HepG2 (cell line): ENCODE data around the gene LYPD6B. TPM values are rescaled to one million over a fixed set of nuclear protein-coding genes. Genes with fewer than 3 reads are reported as not detected.

Experiments used
- GABPA ChIP-seq, 2 experiments: IDR thresholded peaks; 2 replicates each; pipeline ENCODE4 v1.6.1; 2011 to 2016; ENCODE audit warnings: low read depth in 2 of 2, low read length in 1 of 2, missing biosample characterization in 1 of 2, missing genetic modification characterization in 1 of 2
- HNRNPUL1 ChIP-seq: fragments of 200-400 bp; formaldehyde crosslinking; IDR thresholded peaks from 2 replicates; pipeline ENCODE4 v1.6.1; 2017; ENCODE audit warnings: low read depth, mild to moderate bottlenecking, low read length, moderate library complexity
- HOXD1 ChIP-seq: sonication (generic); formaldehyde crosslinking; IDR thresholded peaks from 2 replicates; pipeline ENCODE4 v1.5.0; 2020; ENCODE audit warnings: missing genetic modification reagents
- KLF16 ChIP-seq, 2 experiments: sonication (generic) in 1 of 2; formaldehyde crosslinking in 1 of 2; IDR thresholded peaks; 2 replicates each; pipeline versions ENCODE4 v1.6.1 to v1.8.0; 2016 to 2023; ENCODE audit warnings: missing genetic modification reagents in 2 of 2, missing compliant biosample characterization in 1 of 2
- POLR2G ChIP-seq: fragments of 200-400 bp; formaldehyde crosslinking; IDR thresholded peaks from 2 replicates; pipeline ENCODE4 v1.6.1; 2018; ENCODE audit warnings: mild to moderate bottlenecking, low read depth, low read length, moderate library complexity
- SRF ChIP-seq: IDR thresholded peaks from 2 replicates; pipeline ENCODE4 v1.6.1; 2011; ENCODE audit warnings: mild to moderate bottlenecking, low read depth, low read length, moderate library complexity
- SSRP1 ChIP-seq: IDR thresholded peaks from 2 replicates; pipeline ENCODE4 v1.6.1; 2016; ENCODE audit warnings: control low read depth
- STAG1 ChIP-seq: sonication (generic); formaldehyde crosslinking; IDR thresholded peaks from 2 replicates; pipeline ENCODE4 v1.4.0; 2020; ENCODE audit warnings: missing genetic modification reagents
- TAF1 ChIP-seq: sonication (generic); formaldehyde crosslinking; IDR thresholded peaks from 2 replicates; pipeline ENCODE4 v1.4.0; 2020; ENCODE audit warnings: missing genetic modification reagents
- TCF7 ChIP-seq: sonication (generic); IDR thresholded peaks from 2 replicates; pipeline ENCODE4 v1.6.1; 2016; ENCODE audit warnings: antibody characterized with exemption, low read depth
- ZNF350 ChIP-seq: sonication (generic); formaldehyde crosslinking; IDR thresholded peaks from 2 replicates; pipeline ENCODE4 v1.4.0; 2020; ENCODE audit warnings: mild to moderate bottlenecking, low read depth, missing genetic modification reagents, borderline replicate concordance
- ZNF563 ChIP-seq: sonication (generic); formaldehyde crosslinking; IDR thresholded peaks from 2 replicates; pipeline ENCODE4 v1.8.0; 2022; ENCODE audit warnings: mild to moderate bottlenecking, moderate library complexity, missing genetic modification reagents
- ZNF724P ChIP-seq: sonication (generic); formaldehyde crosslinking; IDR thresholded peaks from 2 replicates; pipeline ENCODE4 v1.8.0; 2022; ENCODE audit warnings: missing genetic modification reagents, borderline replicate concordance
- polyA plus RNA-seq, 8 experiments: library from polyadenylated mRNA; depleted of rRNA in 3 of 8; stranded (reverse) in 7 of 8; unstranded in 1 of 8; fragments of >200 nt; fragmentation: Illumina TruSeq in 4 of 8; extraction: Trizol in 4 of 8; gene quantifications; 2 replicates each; pipeline versions ENCODE4 v1.2.1 to v1.2.3, GENCODE V29; 2011 to 2016; ENCODE audit warnings: low read depth in 4 of 8, missing spikeins in 1 of 8, mixed read lengths in 1 of 8; ENCODE audit not compliant: insufficient read depth in 1 of 8
- total RNA-seq, 5 experiments: library from RNA; depleted of rRNA; stranded (reverse); fragments of >200 nt; fragmentation: Illumina TruSeq; extraction: Trizol; gene quantifications; 2 replicates each; pipeline ENCODE4 v1.2.3, GENCODE V29; 2016; ENCODE audit warnings: low read depth in 1 of 5
- TF ChIP-seq, protein P1 (sequence below): sonication (generic); formaldehyde crosslinking; IDR thresholded peaks from 2 replicates; pipeline ENCODE4 v1.5.0; 2020; ENCODE audit warnings: mild to moderate bottlenecking, missing genetic modification reagents, borderline replicate concordance
- TF ChIP-seq, protein P2 (sequence below): sonication (generic); formaldehyde crosslinking; conservative IDR thresholded peaks from 2 replicates; pipeline ENCODE4 v1.4.0; 2020; ENCODE audit warnings: mild to moderate bottlenecking, missing genetic modification reagents, moderate library complexity
- TF ChIP-seq, protein P3 (sequence below): fragments of 450-650 bp; IDR thresholded peaks from 2 replicates; pipeline ENCODE4 v1.6.1; 2016

The LYPD6B gene
- total and polyA plus RNA-seq, 2 of the 13 experiments (the other 11 are each of a cell fraction or from before 2014, with no cell fraction given): not detected

DNA sequence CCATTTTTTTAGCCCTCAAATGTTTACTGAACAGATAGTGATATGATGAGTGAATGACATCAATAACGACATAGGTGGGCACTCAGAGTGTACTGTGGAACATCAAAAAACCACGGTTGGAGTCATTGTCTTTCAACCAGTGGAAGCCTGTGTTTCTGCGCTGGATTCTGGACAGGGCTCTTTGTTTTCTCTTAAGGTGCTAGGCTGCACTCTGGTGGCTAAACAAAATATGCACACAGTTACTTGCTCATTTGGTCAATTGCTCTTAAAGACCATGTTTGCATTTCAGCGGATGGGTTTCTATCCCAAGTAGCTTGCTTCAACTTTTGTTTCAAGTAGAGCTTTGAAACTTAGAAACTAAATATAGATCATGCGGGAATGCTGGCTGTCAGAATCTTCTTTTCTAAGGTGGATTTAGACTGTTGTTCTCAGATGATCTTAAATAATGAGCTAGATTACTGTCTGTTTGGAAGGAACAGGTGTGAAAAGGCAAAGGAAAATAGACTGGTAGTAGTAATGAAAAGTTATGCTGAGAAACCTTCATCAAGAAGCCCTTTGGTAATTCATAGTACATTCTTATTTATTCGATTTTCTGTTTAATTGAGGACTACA lies 48.5 kb upstream of the LYPD6B start (continued):
- TF ChIP-seq, protein P1, sequence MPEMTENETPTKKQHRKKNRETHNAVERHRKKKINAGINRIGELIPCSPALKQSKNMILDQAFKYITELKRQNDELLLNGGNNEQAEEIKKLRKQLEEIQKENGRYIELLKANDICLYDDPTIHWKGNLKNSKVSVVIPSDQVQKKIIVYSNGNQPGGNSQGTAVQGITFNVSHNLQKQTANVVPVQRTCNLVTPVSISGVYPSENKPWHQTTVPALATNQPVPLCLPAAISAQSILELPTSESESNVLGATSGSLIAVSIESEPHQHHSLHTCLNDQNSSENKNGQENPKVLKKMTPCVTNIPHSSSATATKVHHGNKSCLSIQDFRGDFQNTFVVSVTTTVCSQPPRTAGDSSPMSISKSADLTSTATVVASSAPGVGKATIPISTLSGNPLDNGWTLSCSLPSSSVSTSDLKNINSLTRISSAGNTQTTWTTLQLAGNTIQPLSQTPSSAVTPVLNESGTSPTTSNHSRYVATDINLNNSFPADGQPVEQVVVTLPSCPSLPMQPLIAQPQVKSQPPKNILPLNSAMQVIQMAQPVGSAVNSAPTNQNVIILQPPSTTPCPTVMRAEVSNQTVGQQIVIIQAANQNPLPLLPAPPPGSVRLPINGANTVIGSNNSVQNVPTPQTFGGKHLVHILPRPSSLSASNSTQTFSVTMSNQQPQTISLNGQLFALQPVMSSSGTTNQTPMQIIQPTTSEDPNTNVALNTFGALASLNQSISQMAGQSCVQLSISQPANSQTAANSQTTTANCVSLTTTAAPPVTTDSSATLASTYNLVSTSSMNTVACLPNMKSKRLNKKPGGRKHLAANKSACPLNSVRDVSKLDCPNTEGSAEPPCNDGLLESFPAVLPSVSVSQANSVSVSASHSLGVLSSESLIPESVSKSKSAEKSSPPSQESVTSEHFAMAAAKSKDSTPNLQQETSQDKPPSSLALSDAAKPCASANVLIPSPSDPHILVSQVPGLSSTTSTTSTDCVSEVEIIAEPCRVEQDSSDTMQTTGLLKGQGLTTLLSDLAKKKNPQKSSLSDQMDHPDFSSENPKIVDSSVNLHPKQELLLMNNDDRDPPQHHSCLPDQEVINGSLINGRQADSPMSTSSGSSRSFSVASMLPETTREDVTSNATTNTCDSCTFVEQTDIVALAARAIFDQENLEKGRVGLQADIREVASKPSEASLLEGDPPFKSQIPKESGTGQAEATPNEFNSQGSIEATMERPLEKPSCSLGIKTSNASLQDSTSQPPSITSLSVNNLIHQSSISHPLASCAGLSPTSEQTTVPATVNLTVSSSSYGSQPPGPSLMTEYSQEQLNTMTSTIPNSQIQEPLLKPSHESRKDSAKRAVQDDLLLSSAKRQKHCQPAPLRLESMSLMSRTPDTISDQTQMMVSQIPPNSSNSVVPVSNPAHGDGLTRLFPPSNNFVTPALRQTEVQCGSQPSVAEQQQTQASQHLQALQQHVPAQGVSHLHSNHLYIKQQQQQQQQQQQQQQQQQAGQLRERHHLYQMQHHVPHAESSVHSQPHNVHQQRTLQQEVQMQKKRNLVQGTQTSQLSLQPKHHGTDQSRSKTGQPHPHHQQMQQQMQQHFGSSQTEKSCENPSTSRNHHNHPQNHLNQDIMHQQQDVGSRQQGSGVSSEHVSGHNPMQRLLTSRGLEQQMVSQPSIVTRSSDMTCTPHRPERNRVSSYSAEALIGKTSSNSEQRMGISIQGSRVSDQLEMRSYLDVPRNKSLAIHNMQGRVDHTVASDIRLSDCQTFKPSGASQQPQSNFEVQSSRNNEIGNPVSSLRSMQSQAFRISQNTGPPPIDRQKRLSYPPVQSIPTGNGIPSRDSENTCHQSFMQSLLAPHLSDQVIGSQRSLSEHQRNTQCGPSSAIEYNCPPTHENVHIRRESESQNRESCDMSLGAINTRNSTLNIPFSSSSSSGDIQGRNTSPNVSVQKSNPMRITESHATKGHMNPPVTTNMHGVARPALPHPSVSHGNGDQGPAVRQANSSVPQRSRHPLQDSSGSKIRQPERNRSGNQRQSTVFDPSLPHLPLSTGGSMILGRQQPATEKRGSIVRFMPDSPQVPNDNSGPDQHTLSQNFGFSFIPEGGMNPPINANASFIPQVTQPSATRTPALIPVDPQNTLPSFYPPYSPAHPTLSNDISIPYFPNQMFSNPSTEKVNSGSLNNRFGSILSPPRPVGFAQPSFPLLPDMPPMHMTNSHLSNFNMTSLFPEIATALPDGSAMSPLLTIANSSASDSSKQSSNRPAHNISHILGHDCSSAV: no peak
- TF ChIP-seq HOXD1 (CRISPR knock-in tag) (no peak), GABPA (IDR thresholded peaks at IDR 0.05; ENCODE audit: low read depth, low read length) (no peak), GABPA (CRISPR knock-in tag; IDR thresholded peaks at IDR 0.05; ENCODE audit: low read depth) (no peak), HNRNPUL1 (no peak), SSRP1 (CRISPR knock-in tag) (no peak), TAF1 (no peak), TCF7 (no peak), STAG1 (CRISPR knock-in tag) (peak; percentile 91), ZNF724P (no peak), KLF16 (CRISPR knock-in tag; IDR thresholded peaks at IDR 0.05) (0 out of 4 replicates have a peak, but pooled peaks of 1 of the 2 experiments have one; percentile 45), ZNF563 (CRISPR knock-in tag) (no peak), POLR2G (no peak), SRF (no peak), ZNF350 (no peak)
- TF ChIP-seq, protein P2, sequence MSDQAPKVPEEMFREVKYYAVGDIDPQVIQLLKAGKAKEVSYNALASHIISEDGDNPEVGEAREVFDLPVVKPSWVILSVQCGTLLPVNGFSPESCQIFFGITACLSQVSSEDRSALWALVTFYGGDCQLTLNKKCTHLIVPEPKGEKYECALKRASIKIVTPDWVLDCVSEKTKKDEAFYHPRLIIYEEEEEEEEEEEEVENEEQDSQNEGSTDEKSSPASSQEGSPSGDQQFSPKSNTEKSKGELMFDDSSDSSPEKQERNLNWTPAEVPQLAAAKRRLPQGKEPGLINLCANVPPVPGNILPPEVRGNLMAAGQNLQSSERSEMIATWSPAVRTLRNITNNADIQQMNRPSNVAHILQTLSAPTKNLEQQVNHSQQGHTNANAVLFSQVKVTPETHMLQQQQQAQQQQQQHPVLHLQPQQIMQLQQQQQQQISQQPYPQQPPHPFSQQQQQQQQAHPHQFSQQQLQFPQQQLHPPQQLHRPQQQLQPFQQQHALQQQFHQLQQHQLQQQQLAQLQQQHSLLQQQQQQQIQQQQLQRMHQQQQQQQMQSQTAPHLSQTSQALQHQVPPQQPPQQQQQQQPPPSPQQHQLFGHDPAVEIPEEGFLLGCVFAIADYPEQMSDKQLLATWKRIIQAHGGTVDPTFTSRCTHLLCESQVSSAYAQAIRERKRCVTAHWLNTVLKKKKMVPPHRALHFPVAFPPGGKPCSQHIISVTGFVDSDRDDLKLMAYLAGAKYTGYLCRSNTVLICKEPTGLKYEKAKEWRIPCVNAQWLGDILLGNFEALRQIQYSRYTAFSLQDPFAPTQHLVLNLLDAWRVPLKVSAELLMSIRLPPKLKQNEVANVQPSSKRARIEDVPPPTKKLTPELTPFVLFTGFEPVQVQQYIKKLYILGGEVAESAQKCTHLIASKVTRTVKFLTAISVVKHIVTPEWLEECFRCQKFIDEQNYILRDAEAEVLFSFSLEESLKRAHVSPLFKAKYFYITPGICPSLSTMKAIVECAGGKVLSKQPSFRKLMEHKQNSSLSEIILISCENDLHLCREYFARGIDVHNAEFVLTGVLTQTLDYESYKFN: no peak
- TF ChIP-seq, protein P3, sequence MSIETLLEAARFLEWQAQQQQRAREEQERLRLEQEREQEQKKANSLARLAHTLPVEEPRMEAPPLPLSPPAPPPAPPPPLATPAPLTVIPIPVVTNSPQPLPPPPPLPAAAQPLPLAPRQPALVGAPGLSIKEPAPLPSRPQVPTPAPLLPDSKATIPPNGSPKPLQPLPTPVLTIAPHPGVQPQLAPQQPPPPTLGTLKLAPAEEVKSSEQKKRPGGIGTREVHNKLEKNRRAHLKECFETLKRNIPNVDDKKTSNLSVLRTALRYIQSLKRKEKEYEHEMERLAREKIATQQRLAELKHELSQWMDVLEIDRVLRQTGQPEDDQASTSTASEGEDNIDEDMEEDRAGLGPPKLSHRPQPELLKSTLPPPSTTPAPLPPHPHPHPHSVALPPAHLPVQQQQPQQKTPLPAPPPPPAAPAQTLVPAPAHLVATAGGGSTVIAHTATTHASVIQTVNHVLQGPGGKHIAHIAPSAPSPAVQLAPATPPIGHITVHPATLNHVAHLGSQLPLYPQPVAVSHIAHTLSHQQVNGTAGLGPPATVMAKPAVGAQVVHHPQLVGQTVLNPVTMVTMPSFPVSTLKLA: no peak
